ENCODE measurements around the gene PAMR1.

PAMR1 gene

GRCh38 chr11:35403765-35404387 is 121.5 kb downstream of the PAMR1 start:
- no peak for DNase-seq (ENCODE audit: low read depth in 3 of 3)

- no peak for DNase-seq (ENCODE audit: low read depth in 3 of 3)
Observed at GRCh38 chr11:35402751-35403660, 122.4 kb downstream of the PAMR1 start.

GRCh38 chr11:35398881-35399280 is 126.5 kb downstream of the PAMR1 start:
- no peak for DNase-seq (ENCODE audit: low read depth in 3 of 3)

GRCh38 chr11:35394941-35395340 is 130.5 kb downstream of the PAMR1 start:
- DNase-seq (ENCODE audit: low read depth in 3 of 3): no peak

- no peak for DNase-seq (ENCODE audit: low read depth in 3 of 3)
Observed at GRCh38 chr11:35393098-35393497, 132.3 kb downstream of the PAMR1 start.

GRCh38 chr11:35391922-35392688 is 133.3 kb downstream of the PAMR1 start:
- peak; percentile 67 to 83 (median 77) for DNase-seq (ENCODE audit: low read depth in 3 of 3)

- DNase-seq (ENCODE audit: low read depth in 3 of 3): peak in 2 of 3 donors; percentile 24 to 42
Observed at GRCh38 chr11:35390737-35391682, 134.4 kb downstream of the PAMR1 start.

GRCh38 chr11:35389897-35390465 is 135.4 kb downstream of the PAMR1 start:
- DNase-seq (ENCODE audit: low read depth in 3 of 3): peak in 2 of 3 donors; percentile 21 to 36

GRCh38 chr11:35389112-35389511 is 136.3 kb downstream of the PAMR1 start:
- no peak for DNase-seq (ENCODE audit: low read depth in 3 of 3)

- no peak for DNase-seq (ENCODE audit: low read depth in 3 of 3)
Observed at GRCh38 chr11:35388061-35388460, 137.4 kb downstream of the PAMR1 start.

- DNase-seq (ENCODE audit: low read depth in 3 of 3): no peak
Observed at GRCh38 chr11:35387111-35387982, 138.1 kb downstream of the PAMR1 start.

GRCh38 chr11:35383953-35384352 is 141.5 kb downstream of the PAMR1 start:
- no peak for DNase-seq (ENCODE audit: low read depth in 3 of 3)

Data from stimulated activated CD4-positive, alpha-beta T cell treated with anti-CD3 and anti-CD28 coated beads, TNF-alpha, amount 100 ng/mL, for 48 hours (primary cell).